HG03060 (cell line): Measurements from ENCODE around the gene BCAS3.

Experiments used
- ATAC-seq: cut with Tn5 transposase; IDR thresholded peaks from one replicate; pipeline ENCODE4 v1.9.1; 2021; ENCODE audit warnings: low read depth, moderate number of reproducible peaks; ENCODE audit not compliant: unreplicated experiment

Gene BCAS3

DNA sequence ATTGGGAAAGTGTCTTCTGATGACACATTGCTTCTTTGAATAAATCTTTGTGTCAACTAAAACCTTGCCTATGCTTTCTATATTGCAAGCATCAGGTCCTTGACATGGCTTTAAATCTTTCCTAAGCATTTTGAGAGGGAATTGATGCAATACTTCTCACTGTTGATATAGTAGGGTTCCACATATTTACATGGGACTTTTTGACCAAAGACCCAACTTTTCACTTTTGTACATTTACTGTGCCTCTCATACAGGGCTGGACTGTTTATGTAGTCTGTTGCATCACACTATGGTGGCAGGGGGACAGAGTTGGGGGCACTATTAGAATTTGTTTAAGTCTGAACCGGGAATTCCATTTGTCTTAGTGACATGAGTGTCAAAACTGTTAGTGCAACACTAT is 413.4 kb downstream of the BCAS3 start:
- ATAC-seq, result no peak

DNA sequence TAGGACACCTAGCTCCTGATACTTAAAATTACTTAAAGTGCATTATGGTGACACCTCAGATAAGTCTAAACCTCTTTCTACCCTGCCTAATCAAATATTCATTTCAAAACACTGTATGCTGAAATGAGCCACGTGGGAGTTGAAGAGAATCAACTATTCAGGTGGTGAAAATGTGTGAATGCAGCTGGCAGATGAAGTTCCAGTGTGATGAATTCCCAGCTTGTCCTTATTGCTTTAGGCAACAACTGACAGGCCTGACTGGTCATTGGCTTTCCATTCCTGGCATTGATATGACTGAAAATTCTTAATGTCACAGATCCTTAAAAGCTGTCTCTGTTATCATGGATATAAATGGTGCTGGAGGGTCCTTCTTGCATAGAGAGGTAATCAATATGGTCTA is 420.1 kb downstream of the BCAS3 start:
- no peak for ATAC-seq

DNA sequence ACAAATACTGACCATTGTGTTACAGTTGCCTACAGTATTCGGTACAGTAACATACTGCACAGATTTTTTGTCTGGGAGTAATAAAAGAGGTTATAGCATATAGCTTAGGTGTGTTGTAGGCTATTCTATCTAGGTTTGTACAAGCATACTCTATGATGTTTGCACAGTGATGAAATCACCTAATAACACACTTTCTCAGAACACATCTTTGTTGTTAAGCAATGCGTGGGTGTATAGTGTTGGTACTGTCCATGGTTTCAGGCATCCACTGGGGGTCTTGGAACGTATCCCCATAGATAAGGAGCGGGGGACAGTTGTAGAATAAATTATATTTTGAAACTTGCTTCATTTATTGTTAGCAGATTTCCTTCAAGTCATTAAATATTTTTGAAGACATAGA is 428.7 kb downstream of the BCAS3 start:
- no peak for ATAC-seq

DNA sequence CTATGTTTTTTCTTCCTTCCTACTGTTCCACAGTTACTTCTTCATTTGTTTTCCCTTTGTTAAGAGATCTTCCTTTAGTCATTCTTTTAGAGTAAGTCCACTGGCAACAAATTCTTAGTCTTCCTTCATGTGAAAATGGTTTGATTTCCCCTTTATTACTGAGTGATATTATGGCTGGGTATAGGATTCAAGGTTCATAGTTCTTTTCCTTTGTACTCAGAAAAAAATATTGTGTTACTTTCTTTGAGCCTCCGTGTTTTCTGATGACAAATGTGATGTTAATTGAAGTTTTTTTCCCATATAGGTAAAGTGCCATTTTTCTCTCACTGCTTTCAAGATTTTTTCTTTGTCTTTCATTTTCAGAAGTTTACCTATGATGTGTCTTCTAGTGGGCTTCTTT is 438.9 kb downstream of the BCAS3 start:
- ATAC-seq, result no peak

DNA sequence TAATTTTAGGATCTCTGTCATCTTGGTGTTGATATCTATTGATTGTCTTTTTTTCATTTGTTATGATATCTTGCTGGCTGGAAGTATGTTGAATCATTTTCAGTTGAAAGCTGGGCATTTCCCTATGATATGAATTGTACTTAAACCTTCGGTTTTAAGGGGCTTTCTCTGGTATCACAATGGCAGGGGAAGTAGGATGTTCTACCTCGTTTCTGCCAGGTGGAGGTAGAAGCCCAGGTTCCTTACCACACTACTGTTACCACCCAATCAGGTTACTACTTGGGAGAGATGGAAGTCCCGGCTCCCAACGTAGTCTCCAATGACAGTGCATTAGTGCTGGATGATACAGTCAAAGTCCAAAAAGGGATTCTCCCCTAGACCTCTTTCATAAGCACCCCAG is 440.3 kb downstream of the BCAS3 start:
- ATAC-seq, result no peak

DNA sequence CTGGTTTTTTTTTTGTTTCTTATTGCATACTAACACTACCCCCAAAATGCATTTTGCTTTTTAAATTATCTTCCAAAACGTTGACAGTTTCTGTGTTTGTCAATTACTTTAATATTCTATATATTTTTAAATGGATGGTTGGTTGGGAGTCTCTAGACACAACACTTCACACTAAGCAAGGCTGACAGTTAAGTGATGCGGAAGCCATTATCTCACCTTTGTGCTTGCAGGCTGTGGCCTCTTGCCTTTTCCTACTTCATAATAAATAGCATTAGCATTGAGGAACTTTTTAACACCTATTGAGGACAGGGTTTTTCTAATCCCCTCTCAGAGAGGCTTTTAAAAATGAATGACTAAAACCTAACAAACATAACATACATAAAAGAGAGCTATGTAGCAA is 441.2 kb downstream of the BCAS3 start:
- no peak for ATAC-seq

DNA sequence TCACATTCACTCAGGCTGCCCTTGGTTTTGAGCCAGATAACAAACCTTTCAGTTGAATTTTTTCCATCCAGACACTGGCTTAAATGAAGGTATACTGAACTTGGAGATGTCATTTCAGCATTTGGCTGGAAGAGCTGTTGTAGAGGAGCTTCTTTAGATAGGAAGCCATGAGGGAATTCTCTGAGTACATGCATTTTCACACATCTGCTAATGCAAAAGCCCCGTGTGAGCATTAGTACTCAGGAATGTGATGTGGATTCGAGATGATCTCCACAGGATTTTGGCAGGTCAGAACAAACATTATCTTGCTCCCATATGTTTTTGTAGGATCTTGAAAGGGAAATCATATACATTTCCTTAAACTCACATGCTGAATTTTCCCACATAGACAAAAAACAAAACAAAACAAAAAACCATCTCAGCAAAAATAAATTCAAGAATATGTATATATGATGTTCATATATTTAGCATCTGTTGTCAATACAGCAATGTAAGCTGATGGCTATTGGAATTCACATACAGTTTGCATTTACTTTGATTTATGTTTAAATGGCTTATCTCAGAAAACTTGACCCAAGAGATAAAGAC is 444.8 kb downstream of the BCAS3 start:
- no peak for ATAC-seq

DNA sequence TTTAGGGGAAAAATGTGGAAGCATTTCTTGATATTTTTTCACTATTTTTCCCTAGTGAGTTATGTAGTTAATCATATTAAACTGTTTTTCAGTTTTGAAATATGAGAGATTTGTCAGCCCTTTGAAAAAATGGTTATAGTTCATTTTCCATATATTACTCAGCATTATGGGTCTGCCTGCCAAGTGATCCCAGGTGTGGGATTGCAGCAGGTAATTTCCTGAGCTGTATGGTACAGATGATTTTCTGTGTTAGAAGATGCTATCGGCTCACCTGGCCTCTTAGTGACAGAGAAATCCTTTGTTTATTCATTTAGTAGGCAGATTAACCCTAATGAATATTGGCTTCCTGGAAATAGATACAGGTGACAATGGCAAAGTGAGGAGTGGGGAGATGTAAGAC is 446.9 kb downstream of the BCAS3 start:
- ATAC-seq, result no peak

DNA sequence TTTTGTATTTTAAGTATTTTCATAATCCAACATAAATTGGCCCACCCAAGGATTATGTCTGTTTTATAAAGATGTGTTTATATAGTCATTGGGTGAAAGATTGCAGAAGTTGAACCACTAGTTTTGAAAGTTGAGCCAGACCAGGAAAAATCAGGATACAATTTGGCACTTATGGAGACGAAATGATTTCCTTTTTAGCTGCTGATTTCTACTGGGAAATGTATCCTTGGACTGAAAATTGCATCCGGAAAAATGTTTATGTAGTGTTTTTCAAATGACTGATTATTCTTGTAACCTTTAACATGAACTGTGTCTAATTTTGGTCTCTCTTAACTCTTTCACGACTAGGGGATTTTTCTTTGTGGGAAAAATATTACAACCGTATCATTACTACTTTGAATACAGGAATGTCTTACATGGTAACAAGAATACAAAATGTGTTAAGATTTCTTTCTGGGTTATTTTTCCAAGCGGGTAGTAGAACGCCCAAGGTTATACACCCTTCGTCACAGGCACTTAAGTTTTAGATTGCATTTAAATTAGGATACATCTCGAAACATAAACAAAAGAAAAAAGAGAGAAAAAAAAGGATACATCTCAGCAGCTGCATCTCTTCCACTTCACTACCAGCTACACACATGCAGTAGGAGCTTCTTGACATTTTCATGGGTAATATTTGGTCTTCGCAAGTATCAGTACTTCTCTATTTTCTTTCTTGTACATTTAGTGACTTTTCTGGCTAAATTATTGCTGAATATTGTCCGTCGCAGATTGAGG is 449.0 kb downstream of the BCAS3 start:
- ATAC-seq, result no peak

DNA sequence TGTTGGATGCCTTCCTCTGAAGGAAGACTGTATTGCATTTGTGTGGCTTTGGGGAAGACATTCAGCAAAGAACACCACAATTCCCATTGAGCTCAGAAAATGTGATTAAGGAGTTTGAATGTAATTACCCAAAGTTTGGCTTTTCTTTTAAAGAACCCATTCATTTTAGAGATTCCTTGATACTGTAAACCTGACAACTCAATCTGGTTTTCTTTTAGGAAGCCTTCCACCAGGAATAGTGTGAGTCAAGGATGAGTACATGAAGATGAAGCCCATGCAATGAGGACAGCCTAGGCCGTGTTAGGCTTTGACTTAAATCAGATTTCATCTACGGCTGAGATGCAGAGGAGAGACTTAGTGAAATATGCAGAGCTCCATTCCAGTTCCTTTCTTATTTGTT is 450.3 kb downstream of the BCAS3 start:
- no peak for ATAC-seq

DNA sequence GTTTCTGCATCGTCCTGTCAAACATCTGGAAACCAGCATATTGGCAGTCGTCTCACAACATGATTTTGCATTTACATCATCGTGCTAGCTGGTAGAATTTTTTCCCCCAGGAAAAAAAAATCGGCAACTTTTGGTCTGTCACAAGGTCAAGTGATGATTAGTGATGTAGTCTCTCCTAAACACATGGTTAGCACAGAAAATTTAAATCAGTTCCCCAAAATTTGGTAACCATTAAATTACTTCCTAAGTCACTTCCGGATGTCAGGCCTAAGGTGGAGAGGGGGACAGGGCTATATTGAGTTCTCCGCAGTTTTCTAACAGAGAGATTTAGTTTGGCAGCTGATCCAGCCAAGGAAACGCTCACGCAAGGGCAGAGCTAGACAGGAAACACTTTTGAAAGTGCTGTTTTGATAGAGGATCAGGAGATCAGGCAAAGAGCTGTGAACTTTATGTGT is 451.0 kb downstream of the BCAS3 start:
- no peak for ATAC-seq

DNA sequence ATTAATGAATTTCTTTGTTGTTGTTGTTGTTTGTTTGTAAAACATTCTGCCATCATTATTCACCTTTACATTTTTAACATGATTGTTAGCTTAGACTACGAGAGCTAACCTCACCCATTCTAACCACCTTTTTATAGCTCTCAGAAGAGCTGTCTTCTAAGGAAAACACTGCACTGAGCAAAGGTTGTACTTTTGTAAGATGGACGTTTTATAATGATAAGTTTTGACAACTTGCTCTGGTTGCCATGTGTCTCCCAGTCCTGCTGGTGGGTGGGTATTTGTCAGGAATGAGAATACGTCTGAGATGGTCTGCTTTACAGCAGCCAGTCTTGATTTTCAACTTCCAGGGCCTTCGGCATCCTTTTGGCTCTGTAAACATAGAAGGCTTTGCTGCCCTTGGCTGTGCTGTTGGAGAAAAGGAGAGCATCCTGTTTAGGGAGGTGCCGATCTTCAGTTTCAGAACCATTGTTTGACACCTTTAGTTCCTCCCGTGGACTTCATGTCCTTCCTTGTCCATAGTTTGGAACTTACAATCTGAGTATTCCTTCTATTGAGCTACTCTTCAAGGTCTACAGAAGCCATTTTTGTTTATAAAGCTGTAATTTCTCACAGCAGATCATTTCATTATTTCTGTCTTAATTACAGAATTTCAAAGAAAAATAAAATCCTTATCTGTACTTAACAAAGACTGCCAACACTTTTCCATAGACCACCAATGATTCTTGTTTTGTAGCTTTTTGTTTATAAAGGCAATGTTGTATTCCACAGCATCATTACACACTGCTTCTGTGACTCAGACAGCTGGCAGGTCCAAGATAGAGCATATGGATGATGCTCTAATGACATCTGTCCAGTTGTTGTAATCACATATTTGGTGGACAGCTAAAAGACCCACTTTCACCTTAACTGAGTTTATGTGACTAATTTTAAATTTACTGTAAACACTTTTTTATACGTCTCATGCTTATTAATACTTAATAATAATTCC is 451.9 kb downstream of the BCAS3 start:
- no peak for ATAC-seq

DNA sequence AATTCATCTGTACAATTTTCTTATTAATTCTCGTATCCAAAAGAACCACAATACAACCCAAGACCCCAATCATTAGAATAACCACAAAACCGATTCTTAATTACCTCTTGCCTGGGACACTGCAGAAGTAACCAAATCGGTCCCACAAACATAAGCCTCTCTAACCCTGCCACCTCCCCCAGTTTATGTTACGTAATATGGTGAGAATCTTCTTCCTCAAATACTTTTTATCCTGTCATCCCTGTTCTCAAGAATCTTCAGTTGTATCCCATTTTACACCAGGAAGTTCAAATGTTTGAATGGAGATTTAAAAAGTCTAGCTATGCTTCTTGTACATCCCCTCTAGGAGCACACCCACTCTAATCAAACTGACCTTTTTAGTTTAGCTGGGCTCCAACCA is 452.7 kb downstream of the BCAS3 start:
- no peak for ATAC-seq

DNA sequence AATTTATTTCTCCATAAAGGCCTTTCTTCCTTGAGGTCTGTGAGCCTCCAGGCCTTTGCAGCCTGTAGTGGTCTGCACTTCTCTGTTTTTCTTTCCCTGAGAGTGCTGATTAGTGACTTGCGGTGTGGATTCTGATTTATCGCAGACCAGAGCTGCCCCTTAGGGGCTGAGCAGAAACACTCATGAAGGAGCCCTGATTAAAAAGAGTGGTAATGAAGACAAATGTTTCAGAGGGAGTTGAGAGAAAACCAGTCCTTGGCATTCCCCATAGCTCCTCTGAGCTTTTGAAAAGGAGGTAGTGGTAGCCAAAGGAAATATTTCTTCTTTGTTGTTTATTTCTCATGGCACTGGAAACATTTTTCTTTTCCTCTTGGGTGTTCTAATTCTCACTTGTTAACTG is 453.9 kb downstream of the BCAS3 start:
- ATAC-seq, result no peak

DNA sequence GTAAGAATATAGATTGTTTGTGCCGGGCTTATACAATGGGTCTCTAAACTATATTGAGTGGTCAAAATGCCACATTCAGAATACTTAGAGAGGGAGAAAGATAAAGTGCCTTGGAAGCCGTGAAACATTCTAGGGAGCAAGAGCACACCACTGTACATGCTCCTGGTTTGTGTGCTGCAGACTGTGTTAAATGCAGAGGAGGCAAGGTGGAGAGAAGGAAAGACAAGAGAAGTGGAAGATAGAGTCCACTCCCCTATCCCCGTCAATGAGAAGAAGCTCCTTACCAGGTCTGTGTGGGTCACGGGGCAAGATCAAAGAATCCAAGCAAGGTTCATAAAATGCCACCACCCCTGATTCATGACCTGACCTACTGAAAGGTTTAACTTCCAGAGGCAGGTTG is 454.9 kb downstream of the BCAS3 start:
- no peak for ATAC-seq

DNA sequence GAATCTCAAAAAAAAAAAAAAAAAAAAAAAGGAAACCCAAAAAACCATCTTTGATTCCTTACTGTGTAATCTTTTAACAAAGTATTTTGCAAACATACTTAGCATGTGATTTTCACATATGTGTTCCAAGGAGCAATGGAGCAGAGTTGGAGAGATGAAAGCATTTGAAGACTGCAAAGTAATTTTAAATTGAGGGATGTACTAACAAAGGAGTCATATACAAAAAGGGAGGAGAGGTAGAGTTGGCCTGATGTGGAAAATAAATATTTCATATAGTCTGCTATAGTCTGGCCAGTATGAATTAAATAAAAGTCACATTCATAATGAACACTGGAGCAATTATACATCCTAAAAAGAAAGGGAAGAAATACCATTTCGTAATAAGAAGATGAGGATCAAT is 456.2 kb downstream of the BCAS3 start:
- no peak for ATAC-seq

DNA sequence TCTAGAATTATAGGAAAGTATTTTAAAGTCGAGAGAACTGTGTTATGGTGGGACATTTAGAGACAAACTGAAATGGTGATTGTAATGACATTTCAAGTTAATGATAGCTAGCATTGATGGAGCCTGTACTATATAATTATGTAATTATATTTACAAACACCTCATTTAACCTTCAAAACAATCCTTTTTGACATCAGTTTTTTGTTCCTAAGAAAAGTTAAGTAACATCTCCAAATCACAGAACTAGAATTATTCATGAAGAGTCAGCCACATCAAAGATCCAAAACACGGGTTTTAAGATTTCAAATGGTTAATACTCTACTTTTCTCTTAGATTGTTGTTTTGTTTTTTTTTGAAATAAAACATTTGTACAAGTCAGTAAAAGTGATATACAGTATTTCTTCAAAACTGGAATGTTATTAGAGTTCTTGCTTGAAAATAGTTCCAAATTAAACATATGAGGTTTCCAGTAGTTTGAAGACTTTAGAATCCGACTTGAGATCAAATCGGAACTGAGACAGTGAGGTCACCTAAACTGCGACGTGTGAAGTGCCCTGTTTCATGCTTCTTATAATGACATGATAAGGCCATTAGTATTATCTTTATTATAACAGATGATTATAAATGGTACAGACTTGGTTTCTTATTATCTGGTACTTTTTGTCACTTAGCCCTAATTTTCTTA is 457.0 kb downstream of the BCAS3 start:
- no peak for ATAC-seq

DNA sequence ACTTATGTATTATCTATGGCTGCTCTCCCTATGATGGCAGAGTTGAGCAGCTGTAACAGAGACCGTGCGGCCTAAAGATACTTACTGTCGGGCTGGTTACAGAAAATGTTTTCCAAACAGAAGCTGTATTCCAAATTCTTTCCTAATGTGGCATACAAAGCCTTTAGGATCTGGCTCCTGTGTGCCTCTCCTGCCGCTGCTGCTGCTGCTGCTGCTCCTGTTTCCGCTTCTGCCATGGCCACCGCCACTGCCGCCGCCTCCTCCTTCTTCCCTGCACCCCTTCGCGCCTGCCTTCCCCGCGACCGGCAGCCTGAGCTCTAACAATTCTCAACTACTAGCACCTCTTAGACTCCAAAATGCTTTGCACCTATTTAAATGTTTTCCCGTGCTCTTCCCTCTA is 458.1 kb downstream of the BCAS3 start:
- ATAC-seq, result no peak

DNA sequence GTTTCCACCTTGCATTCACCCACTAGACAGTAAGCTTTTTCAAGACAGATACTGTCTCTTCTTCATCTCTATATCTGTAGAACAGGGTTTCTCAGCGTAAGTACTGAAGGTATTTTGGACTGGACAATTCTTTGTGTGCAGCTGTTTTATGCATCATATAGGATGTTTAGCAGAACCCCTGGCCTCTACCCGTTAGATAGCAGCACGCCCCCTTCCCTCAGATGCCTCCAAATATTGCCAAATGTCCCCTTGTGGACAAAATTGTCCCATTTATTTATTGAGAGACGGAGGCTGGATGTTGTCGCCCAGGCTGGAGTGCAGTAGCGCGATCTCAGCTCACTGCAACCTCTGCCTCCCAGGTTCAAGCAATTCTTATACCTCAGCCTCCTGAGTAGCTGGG is 458.6 kb downstream of the BCAS3 start:
- ATAC-seq, result no peak

DNA sequence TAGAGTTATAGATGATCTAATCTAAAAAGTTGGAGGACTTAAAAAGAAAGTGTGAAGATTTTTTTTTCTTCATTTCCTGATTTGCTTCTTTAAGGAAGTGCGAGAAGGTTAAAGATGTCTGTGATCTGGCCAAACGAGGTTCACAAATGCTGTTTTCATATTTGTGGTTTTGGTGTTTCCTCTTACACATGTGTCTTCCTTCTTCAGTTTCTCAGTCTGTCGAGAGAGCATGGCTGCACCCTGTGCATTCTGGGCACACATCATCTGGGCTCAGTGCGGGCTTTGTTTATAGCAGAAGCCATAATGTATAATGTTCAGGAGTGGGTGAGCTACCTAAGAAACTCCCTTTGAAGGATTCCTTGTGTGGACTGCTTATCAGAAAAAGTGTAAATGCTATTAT is 461.6 kb downstream of the BCAS3 start:
- peak; percentile 89 for ATAC-seq
